GM19351 (cell line): ENCODE measurements around the gene TECTB.
"Not testable (repeated sequence)": the region's sequence is repeated elsewhere in the genome, so short reads cannot be mapped to it uniquely, and the experiment has no call there.

ENCODE experiments used
- ATAC-seq: cut with Tn5 transposase; IDR thresholded peaks from one replicate; pipeline ENCODE4 v1.9.1; 2021; ENCODE audit warnings: mild to moderate bottlenecking, moderate library complexity; ENCODE audit not compliant: unreplicated experiment

The TECTB gene

GRCh38 chr10:112283100-112283499 lies at the start of gene TECTB:
TSS of gene TECTB (plus strand) at chr10:112283400. CDS start at chr10:112283735, 335 bp downstream.
- no peak for ATAC-seq

- ATAC-seq = no peak
These were observed 48.1 kb upstream of the TECTB start for GRCh38 chr10:112235141-112235540.

- ATAC-seq = no peak
These were observed 47.3 kb upstream of the TECTB start for GRCh38 chr10:112235920-112236319.

GRCh38 chr10:112236486-112236885 lies 46.7 kb upstream of the TECTB start:
- no peak for ATAC-seq

- ATAC-seq = no peak
These were observed 43.9 kb upstream of the TECTB start for GRCh38 chr10:112239347-112239746.

- ATAC-seq = no peak
These were observed 42.8 kb upstream of the TECTB start for GRCh38 chr10:112240441-112240840.

GRCh38 chr10:112241651-112242341 lies 41.4 kb upstream of the TECTB start:
- no peak for ATAC-seq

- ATAC-seq = no peak
These were observed 40.4 kb upstream of the TECTB start for GRCh38 chr10:112242769-112243168.

- no peak for ATAC-seq
These were observed 39.5 kb upstream of the TECTB start for GRCh38 chr10:112243713-112244112.

GRCh38 chr10:112244197-112244596 lies 39.0 kb upstream of the TECTB start:
- ATAC-seq = no peak

- no peak for ATAC-seq
These were observed 35.4 kb upstream of the TECTB start for GRCh38 chr10:112247791-112248190.

- no peak for ATAC-seq
These were observed 34.5 kb upstream of the TECTB start for GRCh38 chr10:112248584-112249295.

GRCh38 chr10:112249722-112250121 lies 33.5 kb upstream of the TECTB start:
- ATAC-seq = no peak

- no peak for ATAC-seq
These were observed 32.6 kb upstream of the TECTB start for GRCh38 chr10:112250555-112250954.

GRCh38 chr10:112251238-112251637 lies 32.0 kb upstream of the TECTB start:
- not testable (repeated sequence) for ATAC-seq

- ATAC-seq = no peak
These were observed 24.8 kb upstream of the TECTB start for GRCh38 chr10:112258407-112258806.

GRCh38 chr10:112259688-112260087 lies 23.5 kb upstream of the TECTB start:
- ATAC-seq = no peak

GRCh38 chr10:112260831-112261230 lies 22.4 kb upstream of the TECTB start:
- ATAC-seq = no peak

- ATAC-seq = no peak
These were observed 21.8 kb upstream of the TECTB start for GRCh38 chr10:112261281-112261822.

- no peak for ATAC-seq
These were observed 20.7 kb upstream of the TECTB start for GRCh38 chr10:112262546-112262945.

GRCh38 chr10:112265745-112266144 lies 17.5 kb upstream of the TECTB start:
- ATAC-seq = no peak

- ATAC-seq = peak; percentile 72
These were observed 13.9 kb upstream of the TECTB start for GRCh38 chr10:112269266-112269665.
